Stimulated activated naive B cell treated with anti-CD40 and anti-IgM and Interleukin-4, amounts not matched to agents 10 μg/mL and 1 μg/mL and 100 μg/mL, for 72 hours (primary cell): Measurements from ENCODE around the gene GNA12.
"Not testable (repeated sequence)": the region's sequence is repeated elsewhere in the genome, so short reads cannot be mapped to it uniquely, and the experiment has no call there.

Source experiments
- ATAC-seq, 2 donors: fragments of 150-1000 bp; cut with Tn5 transposase; replicated peaks; 2 replicates each; pipeline ENCODE4 v1.10.0; 2021; ENCODE audit warnings: moderate library complexity in 1 of 2
- DNase-seq: peaks from one replicate; pipeline ENCODE4 v3.0.0; 2021
- H3K27ac Mint-ChIP-seq: one replicate; pipeline ENCODE4 v1.8.0; 2022; ENCODE audit warnings: mild to moderate bottlenecking, mixed read lengths
- H3K27me3 Mint-ChIP-seq, 2 donors: one replicate each; pipeline ENCODE4 v1.8.0; 2022; ENCODE audit warnings: mixed read lengths in 2 of 2
- H3K36me3 Mint-ChIP-seq, 2 donors: one replicate each; pipeline ENCODE4 v1.8.0; 2022; ENCODE audit warnings: mixed read lengths in 2 of 2, mild to moderate bottlenecking in 1 of 2
- H3K4me1 Mint-ChIP-seq, 2 donors: one replicate each; pipeline ENCODE4 v1.8.0; 2022; ENCODE audit warnings: mixed read lengths in 2 of 2, mild to moderate bottlenecking in 1 of 2
- H3K4me3 Mint-ChIP-seq, 2 donors: one replicate each; pipeline ENCODE4 v1.8.0; 2022; ENCODE audit warnings: mild to moderate bottlenecking in 2 of 2, mixed read lengths in 2 of 2, moderate library complexity in 1 of 2
- H3K9me3 Mint-ChIP-seq, 2 donors: one replicate each; pipeline ENCODE4 v1.8.0; 2022; ENCODE audit warnings: mixed read lengths in 2 of 2, mild to moderate bottlenecking in 1 of 2

Gene GNA12

GRCh38 chr7:2757361-2757903 is 86.7 kb downstream of the GNA12 start:
- DNase-seq (no peak), ATAC-seq (peak; percentile 22 to 33)
- Mint-ChIP-seq H3K9me3 (peaks cover 3 to 4% of the 10 kb centered on the region in 2 donors), H3K27ac (peak overlapping the region; percentile 95), H3K27me3 (no peaks in the 10 kb centered on the region), H3K4me1 (peaks cover 46 to 66% of the 10 kb centered on the region in 2 donors), H3K36me3 (peaks cover 53 to 80% of the 10 kb centered on the region in 2 donors), H3K4me3 (peak overlapping the region; percentile 53 to 66)

- DNase-seq (no peak), ATAC-seq (no peak)
- no peak overlapping the region for H3K4me3 Mint-ChIP-seq
- H3K36me3 Mint-ChIP-seq = peaks cover 39 to 71% of the 10 kb centered on the region in 2 donors
- H3K4me1 Mint-ChIP-seq = peaks cover 56 to 75% of the 10 kb centered on the region in 2 donors
- H3K27ac Mint-ChIP-seq = no peak overlapping the region
- peaks cover 3 to 4% of the 10 kb centered on the region in 2 donors for H3K9me3 Mint-ChIP-seq
- H3K27me3 Mint-ChIP-seq = no peaks in the 10 kb centered on the region
Measured at GRCh38 chr7:2755531-2755930, 88.6 kb downstream of the GNA12 start.

- H3K36me3 Mint-ChIP-seq = peaks cover 36 to 69% of the 10 kb centered on the region in 2 donors
- H3K4me3 Mint-ChIP-seq = no peak overlapping the region
- no peak for DNase-seq
- no peak overlapping the region for H3K27ac Mint-ChIP-seq
- H3K27me3 Mint-ChIP-seq = no peaks in the 10 kb centered on the region
- no peak for ATAC-seq
- H3K9me3 Mint-ChIP-seq = peaks cover 3 to 4% of the 10 kb centered on the region in 2 donors
- H3K4me1 Mint-ChIP-seq = peaks cover 54 to 75% of the 10 kb centered on the region in 2 donors
Measured at GRCh38 chr7:2754912-2755311, 89.2 kb downstream of the GNA12 start.

- H3K4me1 Mint-ChIP-seq = peaks cover 52 to 71% of the 10 kb centered on the region in 2 donors
- no peak overlapping the region for H3K27ac Mint-ChIP-seq
- peaks cover 36 to 65% of the 10 kb centered on the region in 2 donors for H3K36me3 Mint-ChIP-seq
- H3K4me3 Mint-ChIP-seq = no peak overlapping the region
- DNase-seq (no peak), ATAC-seq (no peak)
- peaks cover 1 to 4% of the 10 kb centered on the region in 2 donors for H3K9me3 Mint-ChIP-seq
- H3K27me3 Mint-ChIP-seq = no peaks in the 10 kb centered on the region
Measured at GRCh38 chr7:2754086-2754485, 90.0 kb downstream of the GNA12 start.

- DNase-seq (no peak), ATAC-seq (no peak)
- Mint-ChIP-seq H3K4me1 (peaks cover 46 to 64% of the 10 kb centered on the region in 2 donors), H3K36me3 (peaks cover 30 to 57% of the 10 kb centered on the region in 2 donors), H3K27me3 (no peaks in the 10 kb centered on the region), H3K4me3 (no peak overlapping the region), H3K9me3 (no peaks in the 10 kb centered on the region), H3K27ac (no peak overlapping the region)
Measured at GRCh38 chr7:2753148-2753547, 91.0 kb downstream of the GNA12 start.

GRCh38 chr7:2751086-2751485 is 93.0 kb downstream of the GNA12 start:
- Mint-ChIP-seq H3K4me1 (peaks cover 33 to 49% of the 10 kb centered on the region in 2 donors), H3K4me3 (peak overlapping the region in 1 of 2 donors; percentile 18), H3K27ac (peak overlapping the region; percentile 73), H3K36me3 (peaks cover 29 to 54% of the 10 kb centered on the region in 2 donors), H3K27me3 (no peaks in the 10 kb centered on the region), H3K9me3 (no peaks in the 10 kb centered on the region)
- ATAC-seq (peak; percentile 42 to 75), DNase-seq (no peak)

GRCh38 chr7:2750004-2750407 is 94.1 kb downstream of the GNA12 start:
- no peak for ATAC-seq
- peaks cover 21 to 50% of the 10 kb centered on the region in 2 donors for H3K36me3 Mint-ChIP-seq
- H3K27ac Mint-ChIP-seq = peak overlapping the region; percentile 51
- peaks cover 32 to 43% of the 10 kb centered on the region in 2 donors for H3K4me1 Mint-ChIP-seq
- no peak for DNase-seq
- no peak overlapping the region for H3K4me3 Mint-ChIP-seq
- H3K27me3 Mint-ChIP-seq = no peaks in the 10 kb centered on the region
- peaks cover 0 to 1% of the 10 kb centered on the region in 2 donors for H3K9me3 Mint-ChIP-seq

- H3K4me3 Mint-ChIP-seq, DNase-seq, H3K9me3 Mint-ChIP-seq, ATAC-seq, H3K27me3 Mint-ChIP-seq, H3K27ac Mint-ChIP-seq: not testable (repeated sequence)
- Mint-ChIP-seq H3K36me3 (peaks cover 24 to 47% of the 10 kb centered on the region in 2 donors), H3K4me1 (peaks cover 33 to 43% of the 10 kb centered on the region in 2 donors)
Measured at GRCh38 chr7:2748684-2749083, 95.4 kb downstream of the GNA12 start.

- DNase-seq, H3K4me3 Mint-ChIP-seq, H3K27me3 Mint-ChIP-seq: not testable (repeated sequence)
Measured at GRCh38 chr7:2743523-2744185, 100.5 kb downstream of the GNA12 start.

GRCh38 chr7:2738766-2739549 is 105.2 kb downstream of the GNA12 start:
- Mint-ChIP-seq H3K9me3 (no peaks in the 10 kb centered on the region), H3K36me3 (peaks cover 23 to 47% of the 10 kb centered on the region in 2 donors), H3K27ac (peak overlapping the region; percentile 51), H3K4me1 (peaks cover 53 to 79% of the 10 kb centered on the region in 2 donors), H3K4me3 (peak overlapping the region in 1 of 2 donors; percentile 35), H3K27me3 (no peaks in the 10 kb centered on the region)
- ATAC-seq (no peak), DNase-seq (no peak)

More at GRCh38 chr7:2743523-2744185, 100.5 kb downstream of the GNA12 start:
- not testable (repeated sequence) for ATAC-seq, H3K27ac Mint-ChIP-seq, H3K9me3 Mint-ChIP-seq
- Mint-ChIP-seq H3K36me3 (peaks cover 31 to 43% of the 10 kb centered on the region in 2 donors), H3K4me1 (peaks cover 24 to 39% of the 10 kb centered on the region in 2 donors)

- peak overlapping the region; percentile 89 for H3K27ac Mint-ChIP-seq
- ATAC-seq (no peak), DNase-seq (no peak)
- no peaks in the 10 kb centered on the region for H3K27me3 Mint-ChIP-seq
- H3K4me3 Mint-ChIP-seq = peak overlapping the region; percentile 46 to 55
- peaks cover 55 to 88% of the 10 kb centered on the region in 2 donors for H3K4me1 Mint-ChIP-seq
- peaks cover 2 to 3% of the 10 kb centered on the region in 2 donors for H3K9me3 Mint-ChIP-seq
- H3K36me3 Mint-ChIP-seq = peaks cover 26 to 52% of the 10 kb centered on the region in 2 donors
Measured at GRCh38 chr7:2737771-2738540, 106.2 kb downstream of the GNA12 start.

GRCh38 chr7:2737005-2737743 is 106.9 kb downstream of the GNA12 start:
- not testable (repeated sequence) for H3K9me3 Mint-ChIP-seq, DNase-seq, H3K27me3 Mint-ChIP-seq
- peaks cover 30 to 52% of the 10 kb centered on the region in 2 donors for H3K36me3 Mint-ChIP-seq
- H3K27ac Mint-ChIP-seq = peak overlapping the region; percentile 63
- peak overlapping the region; percentile 35 to 51 for H3K4me3 Mint-ChIP-seq
- ATAC-seq = peak in 1 of 2 donors; percentile 34
- H3K4me1 Mint-ChIP-seq = peaks cover 58 to 88% of the 10 kb centered on the region in 2 donors

GRCh38 chr7:2736411-2736914 is 107.6 kb downstream of the GNA12 start:
- Mint-ChIP-seq H3K27me3 (no peaks in the 10 kb centered on the region), H3K27ac (peak overlapping the region; percentile 63), H3K36me3 (peaks cover 35 to 57% of the 10 kb centered on the region in 2 donors), H3K9me3 (peaks cover 2 to 3% of the 10 kb centered on the region in 2 donors), H3K4me1 (peaks cover 57 to 92% of the 10 kb centered on the region in 2 donors), H3K4me3 (peak overlapping the region; percentile 35 to 51)
- peak; percentile 63 to 65 for ATAC-seq
- DNase-seq = no peak
